Measurements from ENCODE around the gene TUBG1. TPM values are rescaled to one million over a fixed set of nuclear protein-coding genes. Genes with fewer than 3 reads are reported as not detected.
A peak's percentile ranks its signal among the peaks of the same experiment; 100 is the strongest.
"Not testable (repeated sequence)": the region's sequence is repeated elsewhere in the genome, so short reads cannot be mapped to it uniquely, and the experiment has no call there.

Gene TUBG1
- total and polyA plus RNA-seq, 7 donors: 16.2 to 39.2 (median 25.7) TPM

GRCh38 chr17:42608305-42609181, 940 bp upstream of the TUBG1 start:
- Histone ChIP-seq H3K4me1 (peaks cover 0 to 45% (median 38%) of the 10 kb centered on the region in 4 donors), H3K27ac (peak overlapping the region; percentile 91 to 97 (median 94)), H3K36me3 (peaks cover 0 to 19% (median 10%) of the 10 kb centered on the region in 4 donors), H3K4me3 (peak overlapping the region; percentile 82 to 97 (median 87)), H3K27me3 (no peaks in the 10 kb centered on the region), H3K9me3 (no peaks in the 10 kb centered on the region)
- TF ChIP-seq EP300 (IDR thresholded peaks at IDR 0.05) (no peak), POLR2AphosphoS5 (IDR thresholded peaks at IDR 0.05) (no peak), POLR2A (IDR thresholded peaks at IDR 0.05) (no peak), CTCF (IDR thresholded peaks at IDR 0.05) (peak in 1 of 4 experiments; percentile 5)
- DNase-seq: no peak
- intact Hi-C loops (cut with DNase I): loop anchor here (1.0 kb wide), 2 partner anchors 45 to 72 kb away; no protein-coding TSS in a partner anchor
- 0 to 1% methylated on average over 30 of the region's 30 CpGs for WGBS, 2 donors

GRCh38 chr17:42609814-42610801, 625 bp downstream of the TUBG1 start:
- intact Hi-C loops (cut with DNase I): loop anchor here (1.0 kb wide), 2 partner anchors 43 to 70 kb away; no protein-coding TSS in a partner anchor
- not testable (repeated sequence) for DNase-seq, H3K27me3 ChIP-seq, H3K9me3 ChIP-seq
- peak overlapping the region; percentile 82 to 97 (median 87) for H3K4me3 ChIP-seq
- 11 to 19% methylated on average over 35 to 36 of the region's 42 CpGs for WGBS, 2 donors
- H3K4me1 ChIP-seq: peaks cover 0 to 39% (median 33%) of the 10 kb centered on the region in 4 donors
- peaks cover 6 to 35% (median 22%) of the 10 kb centered on the region in 4 donors for H3K36me3 ChIP-seq
- H3K27ac ChIP-seq: peak overlapping the region; percentile 91 to 97 (median 94)

- 97 to 98% methylated on average over 4 of the region's 4 CpGs for WGBS, 2 donors
- Histone ChIP-seq H3K4me1 (peaks cover 0 to 29% (median 19%) of the 10 kb centered on the region in 4 donors), H3K36me3 (peaks cover 6 to 47% (median 29%) of the 10 kb centered on the region in 4 donors), H3K9me3 (no peaks in the 10 kb centered on the region), H3K4me3 (no peak overlapping the region), H3K27me3 (no peaks in the 10 kb centered on the region), H3K27ac (no peak overlapping the region)
- no peak for DNase-seq
- intact Hi-C loops (cut with DNase I): no loop called here
- TF ChIP-seq EP300 (IDR thresholded peaks at IDR 0.05) (no peak), POLR2AphosphoS5 (IDR thresholded peaks at IDR 0.05) (no peak), POLR2A (IDR thresholded peaks at IDR 0.05) (no peak), CTCF (IDR thresholded peaks at IDR 0.05) (no peak)
These were observed 2.5 kb downstream of the TUBG1 start for GRCh38 chr17:42612013-42612412.

GRCh38 chr17:42613699-42614295, 4.3 kb downstream of the TUBG1 start:
- Histone ChIP-seq H3K27ac (no peak overlapping the region), H3K36me3 (peaks cover 6 to 47% (median 29%) of the 10 kb centered on the region in 4 donors), H3K27me3 (no peaks in the 10 kb centered on the region), H3K4me1 (peaks cover 0 to 24% (median 17%) of the 10 kb centered on the region in 4 donors), H3K4me3 (no peak overlapping the region), H3K9me3 (no peaks in the 10 kb centered on the region)
- 96% methylated on average over 17 of the region's 17 CpGs for WGBS, 2 donors
- TF ChIP-seq EP300 (IDR thresholded peaks at IDR 0.05) (no peak), CTCF (IDR thresholded peaks at IDR 0.05) (no peak), POLR2AphosphoS5 (IDR thresholded peaks at IDR 0.05) (no peak), POLR2A (IDR thresholded peaks at IDR 0.05) (no peak)
- intact Hi-C loops (cut with DNase I): no loop called here
- DNase-seq: no peak

Data from sigmoid colon (tissue), 7 donors.